Stimulated activated CD8-positive, alpha-beta memory T cell treated with anti-CD3 and anti-CD28 coated beads, Interleukin-4, amount 100 ng/mL, for 1 hour (primary cell): ENCODE results near the gene FKBP1A.
"Not testable (repeated sequence)": the region's sequence is repeated elsewhere in the genome, so short reads cannot be mapped to it uniquely, and the experiment has no call there.

Experiments used
- DNase-seq, 2 donors: peaks; one replicate each; pipeline ENCODE4 v3.0.0-alpha.2; 2020; ENCODE audit warnings: low read depth in 2 of 2, low spot score in 1 of 2

FKBP1A gene

GRCh38 chr20:1364106-1364505 lies 28.7 kb downstream of the FKBP1A start:
- no peak for DNase-seq

GRCh38 chr20:1363522-1363921 lies 29.3 kb downstream of the FKBP1A start:
- DNase-seq = no peak

GRCh38 chr20:1362484-1362883 lies 30.4 kb downstream of the FKBP1A start:
- DNase-seq = no peak

GRCh38 chr20:1360094-1360846 lies 32.6 kb downstream of the FKBP1A start:
- DNase-seq = no peak

GRCh38 chr20:1357921-1358671 lies 34.8 kb downstream of the FKBP1A start:
- DNase-seq = no peak

- no peak for DNase-seq
Measured at GRCh38 chr20:1353956-1354355, 38.9 kb downstream of the FKBP1A start.

GRCh38 chr20:1346315-1346969 lies 46.4 kb downstream of the FKBP1A start:
- DNase-seq = no peak

GRCh38 chr20:1345756-1346093 lies 47.1 kb downstream of the FKBP1A start:
- DNase-seq = no peak

- DNase-seq = no peak
Measured at GRCh38 chr20:1345030-1345755, 47.7 kb downstream of the FKBP1A start.

GRCh38 chr20:1343446-1344124 lies 49.3 kb downstream of the FKBP1A start:
- DNase-seq = not testable (repeated sequence)

GRCh38 chr20:1341561-1342265 lies 51.1 kb downstream of the FKBP1A start:
- no peak for DNase-seq

- no peak for DNase-seq
Measured at GRCh38 chr20:1338801-1339200, 54.1 kb downstream of the FKBP1A start.

GRCh38 chr20:1338096-1338495 lies 54.8 kb downstream of the FKBP1A start:
- DNase-seq = no peak

- DNase-seq = no peak
Measured at GRCh38 chr20:1337441-1337840, 55.4 kb downstream of the FKBP1A start.

- DNase-seq = no peak
Measured at GRCh38 chr20:1336699-1337367, 56.0 kb downstream of the FKBP1A start.

- no peak for DNase-seq
Measured at GRCh38 chr20:1335961-1336698, 56.7 kb downstream of the FKBP1A start.

- no peak for DNase-seq
Measured at GRCh38 chr20:1334761-1335160, 58.1 kb downstream of the FKBP1A start.

- no peak for DNase-seq
Measured at GRCh38 chr20:1334370-1334731, 58.5 kb downstream of the FKBP1A start.
